ENCODE measurements around the gene RALA.
A peak's percentile ranks its signal among the peaks of the same experiment; 100 is the strongest.

The RALA gene

GRCh38 chr7:39621261-39621660, 2.1 kb upstream of the RALA start:
- Histone ChIP-seq H3K27ac (ENCODE audit: low read length, poor library complexity, severe bottlenecking) (peak overlapping the region; percentile 75), H3K18ac (ENCODE audit: low read depth in 1 of 2, low read length in 2 of 2) (no peak overlapping the region), H3K9me3 (ENCODE audit: control insufficient read depth, low read length) (no peaks in the 10 kb centered on the region), H3K36me3 (ENCODE audit: control insufficient read depth in 1 of 2, insufficient read depth in 2 of 2, low read depth in 1 of 2, low read length in 2 of 2) (no peaks in the 10 kb centered on the region), H2BK120ac (ENCODE audit: low read depth, low read length) (no peak overlapping the region), H3K23ac (ENCODE audit: low read length in 2 of 2) (no peak overlapping the region), H3K14ac (ENCODE audit: low read length in 2 of 2) (no peak overlapping the region), H3K4ac (ENCODE audit: low read depth in 1 of 2, low read length in 2 of 2) (no peak overlapping the region), H2AK5ac (ENCODE audit: low read length, severe bottlenecking) (no peak overlapping the region), H3K79me1 (replicated peaks; ENCODE audit: low read length, poor library complexity, severe bottlenecking) (peaks cover 2% of the 10 kb centered on the region), H4K8ac (ENCODE audit: low read length) (no peak overlapping the region), H4K91ac (ENCODE audit: low read length) (no peak overlapping the region), H2BK15ac (ENCODE audit: low read depth, poor library complexity, severe bottlenecking) (no peak overlapping the region), H2BK5ac (ENCODE audit: low read depth, low read length, poor library complexity, severe bottlenecking) (no peak overlapping the region), H3K4me3 (ENCODE audit: insufficient read depth in 1 of 2, low read depth in 1 of 2, low read length in 2 of 2) (peak overlapping the region in 1 of 2 experiments; percentile 40), H3K9ac (ENCODE audit: low read length) (peak overlapping the region; percentile 99), H2BK12ac (ENCODE audit: low read length in 2 of 2) (no peak overlapping the region), H3K4me2 (ENCODE audit: low read length, poor library complexity, severe bottlenecking) (no peak overlapping the region), H3K27me3 (ENCODE audit: control insufficient read depth in 1 of 2, insufficient read depth in 1 of 2, low read length in 2 of 2) (no peaks in the 10 kb centered on the region), H2AFZ (ENCODE audit: low read depth, low read length) (no peak overlapping the region), H3K4me1 (ENCODE audit: control insufficient read depth, insufficient read depth, low read depth, low read length) (peaks cover 3% of the 10 kb centered on the region)
- peak; percentile 74 for DNase-seq
- 0% methylated on average over 1 of the region's 1 CpG for WGBS

GRCh38 chr7:39621784-39622411, 1.5 kb upstream of the RALA start:
- Histone ChIP-seq H2BK5ac (ENCODE audit: low read depth, low read length, poor library complexity, severe bottlenecking) (no peak overlapping the region), H3K4me3 (ENCODE audit: insufficient read depth in 1 of 2, low read depth in 1 of 2, low read length in 2 of 2) (peak overlapping the region in 1 of 2 experiments; percentile 96), H4K8ac (ENCODE audit: low read length) (no peak overlapping the region), H3K4ac (ENCODE audit: low read depth in 1 of 2, low read length in 2 of 2) (peak overlapping the region in 1 of 2 experiments; percentile 13), H2BK120ac (ENCODE audit: low read depth, low read length) (no peak overlapping the region), H3K18ac (ENCODE audit: low read depth in 1 of 2, low read length in 2 of 2) (peak overlapping the region in 1 of 2 experiments; percentile 48), H2AFZ (ENCODE audit: low read depth, low read length) (no peak overlapping the region), H3K4me2 (ENCODE audit: low read length, poor library complexity, severe bottlenecking) (peak overlapping the region; percentile 56), H2BK15ac (ENCODE audit: low read depth, poor library complexity, severe bottlenecking) (no peak overlapping the region), H3K36me3 (ENCODE audit: control insufficient read depth in 1 of 2, insufficient read depth in 2 of 2, low read depth in 1 of 2, low read length in 2 of 2) (peaks cover 0 to 3% of the 10 kb centered on the region in 2 experiments), H2BK12ac (ENCODE audit: low read length in 2 of 2) (no peak overlapping the region), H3K14ac (ENCODE audit: low read length in 2 of 2) (no peak overlapping the region), H3K9me3 (ENCODE audit: control insufficient read depth, low read length) (no peaks in the 10 kb centered on the region), H3K4me1 (ENCODE audit: control insufficient read depth, insufficient read depth, low read depth, low read length) (peaks cover 5% of the 10 kb centered on the region), H3K27ac (ENCODE audit: low read length, poor library complexity, severe bottlenecking) (peak overlapping the region; percentile 97), H3K9ac (ENCODE audit: low read length) (peak overlapping the region; percentile 99), H3K23ac (ENCODE audit: low read length in 2 of 2) (no peak overlapping the region), H4K91ac (ENCODE audit: low read length) (peak overlapping the region; percentile 12), H3K27me3 (ENCODE audit: control insufficient read depth in 1 of 2, insufficient read depth in 1 of 2, low read length in 2 of 2) (no peaks in the 10 kb centered on the region), H3K79me1 (replicated peaks; ENCODE audit: low read length, poor library complexity, severe bottlenecking) (peaks cover 2% of the 10 kb centered on the region), H2AK5ac (ENCODE audit: low read length, severe bottlenecking) (peak overlapping the region; percentile 49)
- DNase-seq, result peak; percentile 37
- 100% methylated on average over 1 of the region's 1 CpG for WGBS

- peak overlapping the region; percentile 98 for H4K91ac ChIP-seq (ENCODE audit: low read length)
- H3K4me1 ChIP-seq (ENCODE audit: control insufficient read depth, insufficient read depth, low read depth, low read length), result peaks cover 5% of the 10 kb centered on the region
- H3K36me3 ChIP-seq (ENCODE audit: control insufficient read depth in 1 of 2, insufficient read depth in 2 of 2, low read depth in 1 of 2, low read length in 2 of 2), result peaks cover 0 to 3% of the 10 kb centered on the region in 2 experiments
- H3K14ac ChIP-seq (ENCODE audit: low read length in 2 of 2), result peak overlapping the region in 1 of 2 experiments; percentile 87
- peak overlapping the region; percentile 81 to 99 for H3K18ac ChIP-seq (ENCODE audit: low read depth in 1 of 2, low read length in 2 of 2)
- H3K79me1 ChIP-seq (replicated peaks; ENCODE audit: low read length, poor library complexity, severe bottlenecking), result peaks cover 2% of the 10 kb centered on the region
- peak overlapping the region; percentile 99 for H3K9ac ChIP-seq (ENCODE audit: low read length)
- H3K4ac ChIP-seq (ENCODE audit: low read depth in 1 of 2, low read length in 2 of 2), result peak overlapping the region; percentile 96 to 100
- DNase-seq, result no peak
- H2BK5ac ChIP-seq (ENCODE audit: low read depth, low read length, poor library complexity, severe bottlenecking), result peak overlapping the region; percentile 94
- H4K8ac ChIP-seq (ENCODE audit: low read length), result peak overlapping the region; percentile 99
- no peaks in the 10 kb centered on the region for H3K27me3 ChIP-seq (ENCODE audit: control insufficient read depth in 1 of 2, insufficient read depth in 1 of 2, low read length in 2 of 2)
- peak overlapping the region; percentile 99 for H2AK5ac ChIP-seq (ENCODE audit: low read length, severe bottlenecking)
- H2BK120ac ChIP-seq (ENCODE audit: low read depth, low read length), result peak overlapping the region; percentile 93
- peak overlapping the region; percentile 2 to 93 for H3K23ac ChIP-seq (ENCODE audit: low read length in 2 of 2)
- peak overlapping the region; percentile 96 to 97 for H3K4me3 ChIP-seq (ENCODE audit: insufficient read depth in 1 of 2, low read depth in 1 of 2, low read length in 2 of 2)
- no peaks in the 10 kb centered on the region for H3K9me3 ChIP-seq (ENCODE audit: control insufficient read depth, low read length)
- peak overlapping the region; percentile 77 for H2AFZ ChIP-seq (ENCODE audit: low read depth, low read length)
- peak overlapping the region; percentile 93 for H2BK15ac ChIP-seq (ENCODE audit: low read depth, poor library complexity, severe bottlenecking)
- peak overlapping the region; percentile 79 for H3K4me2 ChIP-seq (ENCODE audit: low read length, poor library complexity, severe bottlenecking)
- H3K27ac ChIP-seq (ENCODE audit: low read length, poor library complexity, severe bottlenecking), result peak overlapping the region; percentile 97
- peak overlapping the region in 1 of 2 experiments; percentile 7 for H2BK12ac ChIP-seq (ENCODE audit: low read length in 2 of 2)
- 23% methylated on average over 9 of the region's 11 CpGs for WGBS
These were observed 763 bp upstream of the RALA start for GRCh38 chr7:39622609-39623008.

- Histone ChIP-seq H3K23ac (ENCODE audit: low read length in 2 of 2) (peak overlapping the region in 1 of 2 experiments; percentile 75), H3K14ac (ENCODE audit: low read length in 2 of 2) (peak overlapping the region in 1 of 2 experiments; percentile 95), H3K4me2 (ENCODE audit: low read length, poor library complexity, severe bottlenecking) (peak overlapping the region; percentile 77), H4K8ac (ENCODE audit: low read length) (peak overlapping the region; percentile 86), H3K9ac (ENCODE audit: low read length) (peak overlapping the region; percentile 99), H2BK120ac (ENCODE audit: low read depth, low read length) (peak overlapping the region; percentile 89), H3K9me3 (ENCODE audit: control insufficient read depth, low read length) (no peaks in the 10 kb centered on the region), H3K4me1 (ENCODE audit: control insufficient read depth, insufficient read depth, low read depth, low read length) (peaks cover 7% of the 10 kb centered on the region), H3K36me3 (ENCODE audit: control insufficient read depth in 1 of 2, insufficient read depth in 2 of 2, low read depth in 1 of 2, low read length in 2 of 2) (peaks cover 0 to 5% of the 10 kb centered on the region in 2 experiments), H2AFZ (ENCODE audit: low read depth, low read length) (peak overlapping the region; percentile 72), H2AK5ac (ENCODE audit: low read length, severe bottlenecking) (no peak overlapping the region), H3K4ac (ENCODE audit: low read depth in 1 of 2, low read length in 2 of 2) (peak overlapping the region; percentile 88), H2BK12ac (ENCODE audit: low read length in 2 of 2) (peak overlapping the region in 1 of 2 experiments; percentile 83), H3K27me3 (ENCODE audit: control insufficient read depth in 1 of 2, insufficient read depth in 1 of 2, low read length in 2 of 2) (no peaks in the 10 kb centered on the region), H4K91ac (ENCODE audit: low read length) (peak overlapping the region; percentile 92), H2BK15ac (ENCODE audit: low read depth, poor library complexity, severe bottlenecking) (peak overlapping the region; percentile 88), H2BK5ac (ENCODE audit: low read depth, low read length, poor library complexity, severe bottlenecking) (peak overlapping the region; percentile 8), H3K27ac (ENCODE audit: low read length, poor library complexity, severe bottlenecking) (peak overlapping the region; percentile 71), H3K18ac (ENCODE audit: low read depth in 1 of 2, low read length in 2 of 2) (peak overlapping the region; percentile 81 to 86), H3K79me1 (replicated peaks; ENCODE audit: low read length, poor library complexity, severe bottlenecking) (peaks cover under 1% of the 10 kb centered on the region), H3K4me3 (ENCODE audit: insufficient read depth in 1 of 2, low read depth in 1 of 2, low read length in 2 of 2) (peak overlapping the region; percentile 96 to 97)
- DNase-seq, result peak; percentile 44
- WGBS, result under 1% methylated on average over 45 of the region's 68 CpGs
These were observed 515 bp downstream of the RALA start for GRCh38 chr7:39623732-39624441.
